DMS 273 (cell line): ENCODE data around the gene GALR1.

Experiments used
- DNase-seq: peaks from one replicate; lab custom pipeline; 2025; ENCODE audit not compliant: unreplicated experiment; lab: John Stamatoyannopoulos, UW

Gene GALR1

DNA sequence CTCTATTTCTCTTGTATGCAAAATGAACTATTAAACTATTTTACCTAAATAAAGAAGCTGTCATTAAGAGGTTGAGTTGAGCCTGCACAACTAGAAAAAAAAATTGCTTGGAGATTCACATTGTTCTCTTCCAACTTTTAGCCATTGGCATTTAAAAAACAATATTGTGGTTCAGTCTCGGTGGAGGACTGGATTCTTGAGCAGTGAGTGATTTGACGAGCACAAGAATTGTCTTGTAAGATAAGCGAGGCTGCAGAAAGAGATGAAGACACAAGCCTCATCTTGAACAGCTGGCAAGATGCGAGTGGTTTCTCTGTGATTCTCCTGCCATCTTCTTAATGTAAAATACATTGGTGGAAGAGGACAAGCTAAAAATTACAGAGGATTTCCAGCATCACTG lies 67.0 kb downstream of the GALR1 start:
- no peak for DNase-seq

DNA sequence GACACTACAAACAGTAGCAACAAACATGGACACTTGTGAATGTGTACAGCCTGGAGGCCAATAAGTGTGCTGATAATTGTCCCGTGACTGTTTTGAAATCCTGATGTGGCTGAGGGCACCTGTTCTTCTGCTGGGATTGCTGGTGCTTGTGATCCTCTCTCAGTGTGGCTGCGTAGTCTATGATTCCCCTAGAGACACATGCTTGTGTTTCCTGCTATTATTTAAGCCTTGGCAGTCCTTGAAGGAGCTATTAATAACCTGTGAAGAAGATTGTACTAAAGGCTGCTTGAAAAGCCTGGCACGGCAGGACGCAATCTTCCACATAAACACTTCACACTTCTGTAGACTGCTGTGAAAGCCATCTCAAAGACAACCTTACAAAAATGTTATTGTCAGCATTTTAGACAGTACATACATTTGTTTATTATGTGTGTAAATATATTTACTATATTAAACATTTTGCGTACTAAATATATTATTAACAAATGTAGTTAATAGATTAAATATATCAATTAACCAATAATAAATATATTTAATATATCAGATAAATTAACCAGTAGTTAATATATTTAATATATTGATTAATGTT lies 71.4 kb downstream of the GALR1 start:
- DNase-seq: no peak

DNA sequence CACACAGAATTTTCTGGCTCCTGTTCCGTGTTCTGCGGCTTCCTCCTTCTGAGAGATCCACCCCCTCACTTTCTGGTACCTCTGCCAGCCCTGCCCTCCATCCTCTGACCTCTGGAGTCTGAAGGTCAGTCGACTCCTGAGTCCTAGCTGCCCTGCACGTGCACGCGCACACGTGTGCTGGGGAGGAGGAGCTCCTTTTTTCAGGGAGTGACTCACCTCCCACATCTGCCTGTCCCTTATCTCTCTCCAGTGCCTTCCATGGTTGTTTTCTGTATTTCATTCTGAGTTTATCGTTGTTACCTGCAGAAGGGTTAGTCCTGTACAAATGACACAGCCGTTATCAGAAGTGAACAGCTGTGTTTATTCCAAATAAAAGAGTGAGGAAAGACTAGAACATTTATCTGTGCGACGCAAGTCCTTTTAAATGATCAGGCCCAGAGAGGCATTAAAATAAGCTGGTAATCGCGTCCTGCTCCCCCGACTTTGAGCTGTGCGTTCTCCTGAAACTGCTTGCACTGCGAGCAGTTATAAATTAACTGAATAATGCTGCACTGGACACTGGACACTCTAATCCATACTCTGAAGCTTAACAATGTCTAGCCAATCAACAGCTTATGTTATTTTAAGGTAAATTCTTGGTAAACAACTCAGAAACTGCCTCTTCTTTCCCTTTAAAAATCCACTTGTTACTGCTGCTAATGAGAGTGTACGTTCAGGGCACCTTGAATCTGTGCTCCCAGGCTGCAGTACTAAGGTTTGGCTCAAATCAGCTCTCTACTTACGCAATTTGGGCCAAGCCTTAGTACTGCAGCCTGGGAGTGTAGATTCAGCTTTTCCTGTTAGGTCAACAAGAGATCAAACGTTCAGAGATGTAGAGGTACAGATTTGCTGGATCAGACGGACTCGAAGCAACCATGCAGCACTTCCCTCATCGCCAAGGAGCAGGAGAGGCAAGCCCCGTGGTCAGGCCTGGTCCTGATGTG lies 72.5 kb downstream of the GALR1 start:
- DNase-seq: no peak

DNA sequence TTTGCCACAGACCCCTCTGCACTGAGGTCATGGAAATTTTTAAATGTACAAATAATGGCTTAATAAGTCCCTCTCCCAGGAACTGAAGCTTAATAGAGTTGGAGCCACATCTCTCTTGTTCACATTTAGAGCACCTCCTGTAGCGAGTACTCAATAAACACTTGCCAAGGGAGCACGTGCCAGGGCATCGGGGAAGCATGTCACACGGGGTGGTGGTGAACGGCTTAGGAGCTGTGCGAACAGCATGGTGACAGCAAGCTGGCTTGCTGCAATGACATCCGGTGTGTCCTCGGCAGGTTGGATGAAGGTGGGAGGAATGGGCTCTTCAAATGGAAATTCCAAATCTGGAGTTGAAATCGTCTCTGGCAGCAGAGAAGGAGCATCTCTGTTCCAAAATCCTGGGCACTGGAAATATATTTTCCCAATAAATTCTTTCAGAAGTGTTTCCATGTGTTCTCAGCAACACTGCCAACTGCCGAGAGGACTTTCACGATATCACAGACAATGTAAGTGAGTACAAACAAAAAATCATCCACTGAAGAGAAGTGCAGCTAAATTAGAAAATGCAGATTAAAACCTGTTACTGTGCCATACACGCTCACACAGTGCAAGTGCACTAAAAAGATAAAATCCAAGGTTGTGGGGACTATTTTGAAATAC lies 74.1 kb downstream of the GALR1 start:
- DNase-seq: no peak
